HG02678 (cell line): Measurements from ENCODE around the gene DLG5.

Source experiments
- ATAC-seq: cut with Tn5 transposase; IDR thresholded peaks from one replicate; pipeline ENCODE4 v1.9.1; 2021; ENCODE audit warnings: mild to moderate bottlenecking, moderate library complexity; ENCODE audit not compliant: unreplicated experiment

Gene DLG5

GRCh38 chr10:77868523-77868922 lies 58.0 kb downstream of the DLG5 start:
- no peak for ATAC-seq

- no peak for ATAC-seq
Measured at GRCh38 chr10:77867124-77867719, 59.3 kb downstream of the DLG5 start.

- ATAC-seq: no peak
Measured at GRCh38 chr10:77866598-77866997, 60.0 kb downstream of the DLG5 start.

GRCh38 chr10:77865580-77866324 lies 60.8 kb downstream of the DLG5 start:
- ATAC-seq: no peak

- no peak for ATAC-seq
Measured at GRCh38 chr10:77864151-77864851, 62.3 kb downstream of the DLG5 start.

- no peak for ATAC-seq
Measured at GRCh38 chr10:77863446-77863845, 63.1 kb downstream of the DLG5 start.

- no peak for ATAC-seq
Measured at GRCh38 chr10:77862595-77862994, 64.0 kb downstream of the DLG5 start.

- ATAC-seq: no peak
Measured at GRCh38 chr10:77861366-77861765, 65.2 kb downstream of the DLG5 start.

- no peak for ATAC-seq
Measured at GRCh38 chr10:77859865-77860282, 66.7 kb downstream of the DLG5 start.

GRCh38 chr10:77859200-77859864 lies 67.2 kb downstream of the DLG5 start:
- no peak for ATAC-seq

- no peak for ATAC-seq
Measured at GRCh38 chr10:77857272-77857671, 69.3 kb downstream of the DLG5 start.

GRCh38 chr10:77856566-77856965 lies 70.0 kb downstream of the DLG5 start:
- ATAC-seq: no peak

- ATAC-seq: no peak
Measured at GRCh38 chr10:77855404-77856155, 71.0 kb downstream of the DLG5 start.

GRCh38 chr10:77854115-77854514 lies 72.4 kb downstream of the DLG5 start:
- no peak for ATAC-seq

GRCh38 chr10:77853256-77853655 lies 73.3 kb downstream of the DLG5 start:
- ATAC-seq: no peak

GRCh38 chr10:77850620-77851231 lies 75.8 kb downstream of the DLG5 start:
- ATAC-seq: no peak

- ATAC-seq: peak; percentile 42
Measured at GRCh38 chr10:77849039-77849664, 77.4 kb downstream of the DLG5 start.

GRCh38 chr10:77846718-77847311 lies 79.7 kb downstream of the DLG5 start:
- ATAC-seq: peak; percentile 78

- ATAC-seq: no peak
Measured at GRCh38 chr10:77845451-77845850, 81.1 kb downstream of the DLG5 start.
